GM23248 (cell line): ENCODE results near the gene ADCY2. TPM values are rescaled to one million over a fixed set of nuclear protein-coding genes. Genes with fewer than 3 reads are reported as not detected.

Source experiments
- DNase-seq: peaks from one replicate; pipeline ENCODE4 v3.0.0-alpha.2; 2015
- H2AFZ ChIP-seq: fragments of 200-600 bp; sonication (generic); 2 replicates; pipeline ENCODE4 v1.6.1; 2016; ENCODE audit warnings: antibody characterized with exemption
- H3F3A ChIP-seq: fragments of 200-600 bp; sonication (generic); 2 replicates; pipeline ENCODE4 v1.6.1; 2016; ENCODE audit warnings: mild to moderate bottlenecking, antibody characterized with exemption, mixed run types; ENCODE audit not compliant: insufficient read depth
- H3K27ac ChIP-seq: fragments of 200-600 bp; sonication (generic); 2 replicates; pipeline ENCODE4 v1.5.1; 2016; ENCODE audit warnings: mild to moderate bottlenecking
- H3K27me3 ChIP-seq: fragments of 200-600 bp; sonication (generic); replicated peaks from 2 replicates; pipeline ENCODE4 v1.6.1; 2016; ENCODE audit warnings: mild to moderate bottlenecking; ENCODE audit not compliant: insufficient read depth
- H3K36me3 ChIP-seq: fragments of 200-600 bp; sonication (generic); 2 replicates; pipeline ENCODE4 v1.6.1; 2016; ENCODE audit warnings: low read depth, mild to moderate bottlenecking
- H3K4me1 ChIP-seq: fragments of 200-600 bp; sonication (generic); 2 replicates; pipeline ENCODE4 v1.6.1; 2016; ENCODE audit warnings: mild to moderate bottlenecking; ENCODE audit not compliant: insufficient read depth
- H3K4me2 ChIP-seq: fragments of 200-600 bp; sonication (generic); one replicate; pipeline ENCODE4 v1.6.1; 2016; ENCODE audit warnings: mild to moderate bottlenecking; ENCODE audit not compliant: unreplicated experiment
- H3K4me3 ChIP-seq: fragments of 200-600 bp; sonication (generic); 2 replicates; pipeline ENCODE4 v1.5.1; 2016; ENCODE audit warnings: mild to moderate bottlenecking
- H3K79me2 ChIP-seq: fragments of 200-600 bp; sonication (generic); 2 replicates; pipeline ENCODE4 v1.6.1; 2016; ENCODE audit warnings: mild to moderate bottlenecking; ENCODE audit not compliant: insufficient read depth
- H3K9ac ChIP-seq: fragments of 200-600 bp; sonication (generic); 2 replicates; pipeline ENCODE4 v1.6.1; 2016; ENCODE audit warnings: mild to moderate bottlenecking
- H3K9me2 ChIP-seq: fragments of 200-600 bp; sonication (generic); 2 replicates; pipeline ENCODE4 v1.6.1; 2016; ENCODE audit warnings: mixed run types, mild to moderate bottlenecking, moderate library complexity; ENCODE audit not compliant: insufficient read depth
- H3K9me3 ChIP-seq: fragments of 200-600 bp; sonication (generic); one replicate; pipeline ENCODE4 v1.6.1; 2017; ENCODE audit warnings: low read depth
- H4K20me1 ChIP-seq: fragments of 200-600 bp; sonication (generic); 2 replicates; pipeline ENCODE4 v1.6.0; 2016; ENCODE audit not compliant: insufficient read depth
- EZH2 ChIP-seq: fragments of 200-600 bp; sonication (generic); IDR thresholded peaks from 2 replicates; pipeline ENCODE4 v1.6.1; 2018; ENCODE audit warnings: antibody characterized with exemption, mild to moderate bottlenecking; ENCODE audit not compliant: insufficient read depth, poor library complexity, severe bottlenecking
- EZH2phosphoT487 ChIP-seq: fragments of 200-600 bp; sonication (generic); IDR thresholded peaks from 2 replicates; pipeline ENCODE4 v1.6.1; 2018; ENCODE audit warnings: antibody characterized with exemption, moderate library complexity, mild to moderate bottlenecking, low read depth; ENCODE audit not compliant: insufficient read depth
- WGBS, 2 experiments: methylation state at CpG; one replicate each; pipeline ENCODE4 v1.1.6; 2015 to 2017; ENCODE audit warnings: low lambda C conversion rate in 2 of 2, low coverage in 1 of 2; ENCODE audit errors: missing lambda C conversion rate in 2 of 2; 5-methylcytosine and 5-hydroxymethylcytosine counted together
- in situ Hi-C: fragments of 300-500 bp; cut with MboI; formaldehyde crosslinking; loops from 2 replicates; pipeline ENCODE4 v1.15.0; 2020
- polyA plus RNA-seq: library from polyadenylated mRNA; unstranded; fragments of >200 nt; fragmentation: Nextera tagmentation; extraction: Ambion mirVana; gene quantifications from 2 replicates; pipeline ENCODE4 v1.2.1, GENCODE V29; 2016
- total RNA-seq: library from RNA; depleted of rRNA; stranded (reverse); fragments of >200 nt; shearing (Covaris generic); gene quantifications from 2 replicates; pipeline ENCODE4 v1.2.3, GENCODE V29; 2014

Gene ADCY2
- total and polyA plus RNA-seq, 2 experiments from 2014 or later = 0.11 TPM; not detected in 1

DNA sequence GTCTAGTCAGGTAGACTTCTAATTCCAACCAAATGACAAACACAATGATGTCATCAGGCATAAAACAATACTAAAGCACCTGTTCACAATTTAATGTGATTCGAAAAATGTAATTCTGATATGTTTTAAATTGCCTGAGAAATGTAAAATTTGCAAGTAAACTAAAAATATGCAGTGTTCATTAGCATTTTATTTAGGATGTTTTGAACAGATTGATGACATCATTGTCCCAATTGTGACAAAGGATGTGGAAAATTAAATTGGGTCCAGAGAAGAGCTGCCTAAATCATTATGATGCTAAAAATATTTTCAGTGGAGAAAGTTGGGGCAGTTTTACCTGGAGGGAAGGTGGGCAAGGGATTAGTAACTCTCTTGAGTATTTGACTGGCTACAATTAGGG is 368.5 kb downstream of the ADCY2 start:
- Histone ChIP-seq H3K27me3 (no peaks in the 10 kb centered on the region), H4K20me1 (no peaks in the 10 kb centered on the region), H3K4me1 (no peaks in the 10 kb centered on the region), H3K4me3 (no peak overlapping the region), H3K9me2 (no peaks in the 10 kb centered on the region), H3K79me2 (no peaks in the 10 kb centered on the region), H2AFZ (no peak overlapping the region), H3K27ac (no peak overlapping the region), H3K9ac (no peak overlapping the region), H3K4me2 (no peak overlapping the region), H3F3A (no peaks in the 10 kb centered on the region), H3K36me3 (no peaks in the 10 kb centered on the region), H3K9me3 (no peaks in the 10 kb centered on the region)
- 11 to 20% methylated on average over 1 of the region's 1 CpG for WGBS, 2 experiments
- TF ChIP-seq EZH2 = no peak
- no peak for TF ChIP-seq EZH2phosphoT487
- in situ Hi-C loops = no loop called here
- DNase-seq = no peak

DNA sequence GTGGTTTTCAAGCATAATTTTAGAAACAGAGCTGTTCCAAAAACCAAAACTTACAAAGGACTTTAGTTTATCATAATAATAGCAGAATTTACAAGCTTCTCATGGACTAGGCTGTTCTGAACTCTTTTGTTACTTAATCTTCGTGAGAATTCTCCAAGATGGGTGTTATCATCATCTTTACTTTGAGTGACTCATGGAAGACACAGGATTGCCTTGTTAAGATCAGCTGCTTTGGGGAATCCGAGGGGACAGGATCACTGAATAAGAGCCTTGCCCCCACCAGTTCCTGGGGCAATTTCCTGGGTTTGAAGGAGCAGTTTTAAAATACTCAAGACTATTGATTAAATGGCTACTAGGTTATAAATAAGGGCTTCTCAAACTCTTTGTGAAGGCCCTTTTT is 374.5 kb downstream of the ADCY2 start:
- no peak overlapping the region for H3K4me2 ChIP-seq
- H3F3A ChIP-seq = no peaks in the 10 kb centered on the region
- in situ Hi-C loops = no loop called here
- H2AFZ ChIP-seq = no peak overlapping the region
- H3K4me3 ChIP-seq = no peak overlapping the region
- no peak overlapping the region for H3K9ac ChIP-seq
- H3K36me3 ChIP-seq = no peaks in the 10 kb centered on the region
- no peaks in the 10 kb centered on the region for H3K9me3 ChIP-seq
- peak; percentile 5 for DNase-seq
- H3K4me1 ChIP-seq = no peaks in the 10 kb centered on the region
- no peak for TF ChIP-seq EZH2
- TF ChIP-seq EZH2phosphoT487 = no peak
- H3K27me3 ChIP-seq = no peaks in the 10 kb centered on the region
- H3K9me2 ChIP-seq = no peaks in the 10 kb centered on the region
- H4K20me1 ChIP-seq = no peaks in the 10 kb centered on the region
- H3K27ac ChIP-seq = no peak overlapping the region
- 2 to 3% methylated on average over 2 of the region's 2 CpGs for WGBS, 2 experiments
- H3K79me2 ChIP-seq = no peaks in the 10 kb centered on the region

DNA sequence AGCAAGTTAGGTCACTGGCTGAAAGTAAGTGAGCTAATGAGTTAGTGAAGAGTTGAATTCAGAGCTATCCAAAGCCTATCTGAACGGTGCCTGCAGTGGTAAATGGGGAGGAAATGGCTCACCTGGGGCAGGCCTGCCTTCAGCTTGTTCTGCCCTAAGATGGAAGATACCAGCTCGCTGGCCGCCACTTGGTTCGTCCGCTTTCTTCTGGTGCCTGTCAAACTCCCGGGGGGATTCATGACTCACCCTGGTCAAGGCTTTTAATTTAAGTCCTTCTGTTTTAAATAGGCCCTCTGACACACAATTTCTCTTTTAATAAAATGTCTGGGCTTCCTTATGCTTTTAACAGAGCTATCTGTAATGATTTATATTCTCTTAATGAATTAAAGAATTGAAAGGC is 376.2 kb downstream of the ADCY2 start:
- in situ Hi-C loops = no loop called here
- 71 to 79% methylated on average over 6 of the region's 6 CpGs for WGBS, 2 experiments

DNA sequence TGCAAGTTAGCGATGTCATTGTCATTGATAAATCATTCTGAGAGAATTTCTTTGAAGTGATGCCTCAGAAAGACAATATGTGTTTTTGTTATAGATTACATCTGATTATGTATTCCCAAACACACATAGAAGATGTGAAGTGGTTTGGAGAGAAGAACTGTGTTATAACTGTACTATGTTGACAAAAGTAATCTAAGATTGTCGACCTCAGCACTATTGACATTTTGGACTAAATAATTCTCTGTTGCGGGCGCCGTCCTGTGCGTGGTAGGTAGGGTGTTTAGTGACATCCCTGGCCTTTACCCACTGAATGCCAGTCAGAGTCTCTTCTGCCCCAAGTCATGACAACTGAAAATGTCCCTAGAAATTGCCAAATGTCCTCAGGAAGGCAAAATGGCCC is 377.2 kb downstream of the ADCY2 start:
- in situ Hi-C loops = no loop called here
- H3K4me2 ChIP-seq = no peak overlapping the region
- WGBS, 2 experiments = 77% methylated on average over 6 of the region's 6 CpGs
- H3K4me1 ChIP-seq = no peaks in the 10 kb centered on the region
- no peak overlapping the region for H3K27ac ChIP-seq
- no peaks in the 10 kb centered on the region for H3K27me3 ChIP-seq
- H3K9me2 ChIP-seq = no peaks in the 10 kb centered on the region
- DNase-seq = no peak
- TF ChIP-seq EZH2phosphoT487 = no peak
- TF ChIP-seq EZH2 = no peak
- H3F3A ChIP-seq = no peaks in the 10 kb centered on the region
- no peaks in the 10 kb centered on the region for H3K9me3 ChIP-seq
- no peak overlapping the region for H3K4me3 ChIP-seq
- H2AFZ ChIP-seq = no peak overlapping the region
- no peak overlapping the region for H3K9ac ChIP-seq
- H3K36me3 ChIP-seq = no peaks in the 10 kb centered on the region
- H3K79me2 ChIP-seq = no peaks in the 10 kb centered on the region
- no peaks in the 10 kb centered on the region for H4K20me1 ChIP-seq

More for the DNA sequence above, 376.2 kb downstream of the ADCY2 start:
- Histone ChIP-seq H3K4me3 (no peak overlapping the region), H3K4me1 (no peaks in the 10 kb centered on the region), H4K20me1 (no peaks in the 10 kb centered on the region), H2AFZ (no peak overlapping the region), H3K36me3 (no peaks in the 10 kb centered on the region), H3F3A (no peaks in the 10 kb centered on the region), H3K9ac (no peak overlapping the region), H3K27me3 (no peaks in the 10 kb centered on the region), H3K79me2 (no peaks in the 10 kb centered on the region), H3K27ac (no peak overlapping the region), H3K9me3 (no peaks in the 10 kb centered on the region), H3K4me2 (no peak overlapping the region), H3K9me2 (no peaks in the 10 kb centered on the region)
- TF ChIP-seq EZH2phosphoT487 (no peak), EZH2 (no peak)
- no peak for DNase-seq

DNA sequence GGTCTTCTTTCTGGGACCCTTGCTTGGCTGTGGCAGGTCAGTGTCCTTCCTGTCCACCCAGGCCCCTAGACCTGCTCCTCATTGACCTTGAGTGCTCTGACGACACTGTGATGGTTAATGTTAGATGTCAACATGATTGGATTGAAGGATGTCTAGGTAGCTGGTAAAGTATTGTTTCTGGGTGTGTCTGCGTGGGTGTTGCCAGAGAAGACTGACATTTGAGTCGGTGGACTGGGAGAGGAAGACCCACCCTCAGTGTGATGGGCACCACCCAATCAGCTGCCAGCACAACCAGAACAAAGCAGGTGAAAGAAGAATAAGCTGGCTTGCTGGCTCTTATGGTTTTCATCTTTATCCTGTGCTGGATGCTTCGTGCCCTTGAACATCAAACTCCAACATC is 380.5 kb downstream of the ADCY2 start:
- H3K36me3 ChIP-seq = no peaks in the 10 kb centered on the region
- H3F3A ChIP-seq = no peaks in the 10 kb centered on the region
- no peaks in the 10 kb centered on the region for H3K79me2 ChIP-seq
- H4K20me1 ChIP-seq = no peaks in the 10 kb centered on the region
- no peaks in the 10 kb centered on the region for H3K9me3 ChIP-seq
- WGBS, 2 experiments = 42 to 51% methylated on average over 4 of the region's 4 CpGs
- H3K4me3 ChIP-seq = no peak overlapping the region
- no peak for DNase-seq
- H3K4me1 ChIP-seq = no peaks in the 10 kb centered on the region
- TF ChIP-seq EZH2 (no peak), EZH2phosphoT487 (no peak)
- no peak overlapping the region for H2AFZ ChIP-seq
- H3K4me2 ChIP-seq = no peak overlapping the region
- no peaks in the 10 kb centered on the region for H3K9me2 ChIP-seq
- no peaks in the 10 kb centered on the region for H3K27me3 ChIP-seq
- no peak overlapping the region for H3K9ac ChIP-seq
- in situ Hi-C loops = no loop called here
- H3K27ac ChIP-seq = no peak overlapping the region
